HepG2 (cell line): ENCODE results near the gene TTC1. TPM values are rescaled to one million over a fixed set of nuclear protein-coding genes. Genes with fewer than 3 reads are reported as not detected.
A peak's percentile ranks its signal among the peaks of the same experiment; 100 is the strongest.

Source experiments
- ATAC-seq: fragments of 200-7000 bp; cut with Tn5 transposase; 3 replicates; pipeline ENCODE4 v1.9.1; 2020; ENCODE audit warnings: mild to moderate bottlenecking, moderate library complexity
- BruUV-seq: library from RNA; stranded (reverse); fragments of 400-500 nt; replicated peaks from 2 replicates; lab custom pipeline; 2021; lab: Mats Ljungman, UMichigan
- CTCF ChIA-PET: fragments of 300-600 bp; formaldehyde crosslinking; extraction: SDS; loops from one replicate; lab custom pipeline; 2021; ENCODE audit warnings: low total read pairs, inconsistent platforms, low intra/inter-chr PET ratio; lab: Yijun Ruan, JAX
- POLR2A ChIA-PET: fragments of 350-600 bp; sonication (Branson Sonifier 250); formaldehyde crosslinking; loops from one replicate; lab custom pipeline; 2020; ENCODE audit warnings: antibody characterized with exemption, inconsistent platforms; lab: Yijun Ruan, JAX
- DNase-seq: peaks from one replicate; pipeline ENCODE4 v3.0.0-alpha.2; 2015; ENCODE audit warnings: low spot score
- FAIRE-seq: peaks from 3 replicates; lab custom pipeline; 2011; peaks lifted over from hg19 to GRCh38; lab: Jason Lieb, UNC
- H2AFZ ChIP-seq: one replicate; pipeline ENCODE4 v1.6.1; 2011; ENCODE audit warnings: low read length, inconsistent platforms
- H3K27ac ChIP-seq: fragments of 300-600 bp; 3 replicates; pipeline ENCODE4 v1.8.0; 2011; ENCODE audit warnings: mixed run types, mild to moderate bottlenecking, mixed read lengths, low read length, inconsistent platforms; ENCODE audit not compliant: insufficient read depth; ENCODE audit errors: extremely low read length
- H3K27me3 ChIP-seq, 2 experiments: fragments of 200-600 bp in 1 of 2; 2 replicates in 1 of 2; 3 replicates in 1 of 2; pipeline versions ENCODE4 v1.6.0 to v1.8.0; 2011; ENCODE audit warnings: low read length in 2 of 2, mild to moderate bottlenecking in 2 of 2, moderate library complexity in 2 of 2, inconsistent platforms in 1 of 2; ENCODE audit not compliant: insufficient read depth in 2 of 2, control insufficient read depth in 1 of 2
- H3K36me3 ChIP-seq, 2 experiments: fragments of 200-600 bp in 1 of 2; replicated peaks in 1 of 2; 2 replicates in 1 of 2; 3 replicates in 1 of 2; pipeline versions ENCODE4 v1.5.1 to v1.8.0; 2011; ENCODE audit warnings: low read length in 2 of 2, inconsistent platforms in 1 of 2; ENCODE audit not compliant: insufficient read depth in 2 of 2, control insufficient read depth in 1 of 2
- H3K4me1 ChIP-seq: 2 replicates; pipeline ENCODE4 v1.5.1; 2012; ENCODE audit warnings: low read length, inconsistent platforms; ENCODE audit not compliant: insufficient read depth
- H3K4me2 ChIP-seq: 2 replicates; pipeline ENCODE4 v1.6.0; 2011; ENCODE audit warnings: low read depth, low read length, inconsistent platforms
- H3K4me3 ChIP-seq, 3 experiments: fragments of 200-600 bp in 1 of 3; sonication (generic), shearing (Covaris generic) in 1 of 3; replicated peaks in 1 of 3; 2 replicates each; pipeline ENCODE4 v1.5.1; 2011 to 2016; ENCODE audit warnings: low read length in 3 of 3, inconsistent platforms in 2 of 3, low read depth in 2 of 3, mild to moderate bottlenecking in 2 of 3, control low read depth in 1 of 3, mixed read lengths in 1 of 3; ENCODE audit not compliant: insufficient read depth in 1 of 3
- H3K79me2 ChIP-seq: one replicate; pipeline ENCODE4 v1.6.1; 2011; ENCODE audit warnings: low read length, inconsistent platforms; ENCODE audit not compliant: insufficient read depth
- H3K9ac ChIP-seq: 2 replicates; pipeline ENCODE4 v1.6.0; 2011; ENCODE audit warnings: mild to moderate bottlenecking, low read depth, low read length, inconsistent platforms; ENCODE audit not compliant: insufficient read depth
- H3K9me3 ChIP-seq: 2 replicates; pipeline ENCODE4 v1.5.1; 2012; ENCODE audit warnings: mild to moderate bottlenecking, low read length
- H4K20me1 ChIP-seq: 2 replicates; pipeline ENCODE4 v1.6.0; 2011; ENCODE audit warnings: inconsistent platforms, mild to moderate bottlenecking, low read length, moderate library complexity; ENCODE audit not compliant: insufficient read depth
- MAFF ChIP-seq: IDR thresholded peaks from 2 replicates; pipeline ENCODE4 v1.6.1; 2011; ENCODE audit warnings: low read depth, low read length, improper control_type of control experiment
- MAFK ChIP-seq, 2 experiments: IDR thresholded peaks in 1 of 2; conservative IDR thresholded peaks in 1 of 2; 2 replicates each; pipeline ENCODE4 v1.6.1; 2011; ENCODE audit warnings: improper control_type of control experiment in 2 of 2, low read length in 2 of 2
- WIZ ChIP-seq: sonication (generic); formaldehyde crosslinking; IDR thresholded peaks from 2 replicates; pipeline ENCODE4 v1.5.1; 2020; ENCODE audit warnings: mild to moderate bottlenecking, missing genetic modification reagents
- WGBS: methylation state at CpG from one replicate; pipeline ENCODE4 v1.1.6; 2017; ENCODE audit warnings: low lambda C conversion rate; 5-methylcytosine and 5-hydroxymethylcytosine counted together
- in situ Hi-C: cut with HindIII; loops from 2 replicates; pipeline ENCODE4 v1.10.0; 2017; ENCODE audit warnings: low pct_unique_long_range_greater_than_20kb; ENCODE audit not compliant: extremely low pct_ligation_motif_present
- intact Hi-C: fragments of 100-400 bp; cut with micrococcal nuclease; formaldehyde crosslinking; loops from one replicate; pipeline ENCODE4 v1.10.0; 2022; ENCODE audit not compliant: unreplicated experiment
- polyA plus RNA-seq, 8 experiments: library from polyadenylated mRNA; depleted of rRNA in 3 of 8; stranded (reverse) in 7 of 8; unstranded in 1 of 8; fragments of >200 nt; fragmentation: Illumina TruSeq in 4 of 8; extraction: Trizol in 4 of 8; gene quantifications; 2 replicates each; pipeline versions ENCODE4 v1.2.1 to v1.2.3, GENCODE V29; 2011 to 2016; ENCODE audit warnings: low read depth in 4 of 8, missing spikeins in 1 of 8, mixed read lengths in 1 of 8; ENCODE audit not compliant: insufficient read depth in 1 of 8
- total RNA-seq, 5 experiments: library from RNA; depleted of rRNA; stranded (reverse); fragments of >200 nt; fragmentation: Illumina TruSeq; extraction: Trizol; gene quantifications; 2 replicates each; pipeline ENCODE4 v1.2.3, GENCODE V29; 2016; ENCODE audit warnings: low read depth in 1 of 5
- TF ChIP-seq, protein P1 (sequence below): sonication (generic); formaldehyde crosslinking; IDR thresholded peaks from 2 replicates; pipeline ENCODE4 v1.4.0; 2020; ENCODE audit warnings: missing genetic modification reagents
- TF ChIP-seq, protein P2 (sequence below): sonication (generic); formaldehyde crosslinking; IDR thresholded peaks from 2 replicates; pipeline ENCODE4 v1.4.0; 2020; ENCODE audit warnings: mild to moderate bottlenecking, low read depth, missing genetic modification reagents

The TTC1 gene
- total and polyA plus RNA-seq, 2 of the 13 experiments (the other 11 are each of a cell fraction or from before 2014, with no cell fraction given), result 16.1 to 72.1 TPM

DNA sequence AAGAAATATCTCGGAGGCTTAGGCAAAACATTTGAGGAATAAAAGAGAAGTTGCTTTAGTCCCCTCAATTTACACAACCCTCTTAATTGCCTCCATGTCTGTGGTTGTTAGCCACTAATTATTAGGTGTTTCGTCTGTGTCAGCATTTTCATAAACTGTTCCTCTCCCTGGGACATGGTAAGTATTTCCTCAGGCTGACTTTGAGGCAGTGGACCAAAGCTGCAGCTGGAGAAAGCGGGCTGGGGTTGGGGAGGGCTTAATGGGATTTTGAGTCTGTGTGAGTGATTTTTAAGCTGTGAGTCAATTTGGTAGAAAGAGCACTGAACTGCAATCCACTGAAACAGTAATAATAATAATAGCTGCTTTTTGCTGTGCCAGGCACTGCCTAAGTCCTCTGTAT is 13.0 kb upstream of the TTC1 start:
- Histone ChIP-seq H3K4me1 (no peaks in the 10 kb centered on the region), H3K79me2 (no peaks in the 10 kb centered on the region), H2AFZ (no peak overlapping the region), H3K36me3 (no peaks in the 10 kb centered on the region), H3K27ac (no peak overlapping the region), H3K4me2 (no peak overlapping the region), H4K20me1 (no peaks in the 10 kb centered on the region), H3K4me3 (no peak overlapping the region), H3K27me3 (peaks cover 0 to 31% of the 10 kb centered on the region in 2 experiments; a peak in 1 of 5 replicates), H3K9ac (no peak overlapping the region), H3K9me3 (no peaks in the 10 kb centered on the region)
- intact Hi-C loops (no loop called here), in situ Hi-C loops (no loop called here)
- no TSS peak for BruUV-seq
- WGBS, result 0% methylated on average over 3 of the region's 3 CpGs
- no peak for FAIRE-seq
- TF ChIP-seq, protein P1, sequence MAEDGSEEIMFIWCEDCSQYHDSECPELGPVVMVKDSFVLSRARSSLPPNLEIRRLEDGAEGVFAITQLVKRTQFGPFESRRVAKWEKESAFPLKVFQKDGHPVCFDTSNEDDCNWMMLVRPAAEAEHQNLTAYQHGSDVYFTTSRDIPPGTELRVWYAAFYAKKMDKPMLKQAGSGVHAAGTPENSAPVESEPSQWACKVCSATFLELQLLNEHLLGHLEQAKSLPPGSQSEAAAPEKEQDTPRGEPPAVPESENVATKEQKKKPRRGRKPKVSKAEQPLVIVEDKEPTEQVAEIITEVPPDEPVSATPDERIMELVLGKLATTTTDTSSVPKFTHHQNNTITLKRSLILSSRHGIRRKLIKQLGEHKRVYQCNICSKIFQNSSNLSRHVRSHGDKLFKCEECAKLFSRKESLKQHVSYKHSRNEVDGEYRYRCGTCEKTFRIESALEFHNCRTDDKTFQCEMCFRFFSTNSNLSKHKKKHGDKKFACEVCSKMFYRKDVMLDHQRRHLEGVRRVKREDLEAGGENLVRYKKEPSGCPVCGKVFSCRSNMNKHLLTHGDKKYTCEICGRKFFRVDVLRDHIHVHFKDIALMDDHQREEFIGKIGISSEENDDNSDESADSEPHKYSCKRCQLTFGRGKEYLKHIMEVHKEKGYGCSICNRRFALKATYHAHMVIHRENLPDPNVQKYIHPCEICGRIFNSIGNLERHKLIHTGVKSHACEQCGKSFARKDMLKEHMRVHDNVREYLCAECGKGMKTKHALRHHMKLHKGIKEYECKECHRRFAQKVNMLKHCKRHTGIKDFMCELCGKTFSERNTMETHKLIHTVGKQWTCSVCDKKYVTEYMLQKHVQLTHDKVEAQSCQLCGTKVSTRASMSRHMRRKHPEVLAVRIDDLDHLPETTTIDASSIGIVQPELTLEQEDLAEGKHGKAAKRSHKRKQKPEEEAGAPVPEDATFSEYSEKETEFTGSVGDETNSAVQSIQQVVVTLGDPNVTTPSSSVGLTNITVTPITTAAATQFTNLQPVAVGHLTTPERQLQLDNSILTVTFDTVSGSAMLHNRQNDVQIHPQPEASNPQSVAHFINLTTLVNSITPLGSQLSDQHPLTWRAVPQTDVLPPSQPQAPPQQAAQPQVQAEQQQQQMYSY (CRISPR knock-in tag), result no peak
- peak; percentile 85 for TF ChIP-seq MAFF
- peak; percentile 86 to 91 for TF ChIP-seq MAFK (conservative IDR thresholded peaks at IDR 0.05 in 1 of 2, IDR thresholded peaks at IDR 0.05 in 1 of 2; ENCODE audit: low read length in 2 of 2)
- ChIA-PET POLR2A (no interaction called here), CTCF (no interaction called here)
- no peak for DNase-seq
- ATAC-seq, result no peak

DNA sequence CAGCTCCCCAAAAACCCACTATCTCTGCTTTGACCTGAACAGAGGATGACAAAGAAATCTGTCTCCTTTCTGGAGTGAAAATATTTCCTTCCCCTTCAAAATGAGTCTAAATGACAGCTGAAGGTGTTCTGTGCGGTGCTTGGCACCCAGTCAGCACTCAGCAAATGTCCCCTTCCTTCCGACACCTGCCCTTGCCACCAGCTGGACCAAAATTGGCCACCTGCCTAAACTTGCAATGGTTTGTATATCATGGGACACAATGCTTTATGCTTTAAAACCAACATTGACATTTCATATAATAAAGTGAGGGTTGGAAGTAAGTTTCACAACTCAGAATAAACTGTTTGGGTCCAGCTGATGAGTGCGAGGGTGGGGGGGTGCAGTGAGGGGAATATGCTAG is 7.5 kb upstream of the TTC1 start:
- no peak overlapping the region for H3K4me3 ChIP-seq
- ChIA-PET CTCF (no interaction called here), POLR2A (no interaction called here)
- FAIRE-seq (no peak), DNase-seq (no peak), ATAC-seq (no peak)
- H3K79me2 ChIP-seq, result no peaks in the 10 kb centered on the region
- no peak overlapping the region for H3K4me2 ChIP-seq
- no peaks in the 10 kb centered on the region for H3K9me3 ChIP-seq
- in situ Hi-C loops, result no loop called here
- no peak overlapping the region for H3K9ac ChIP-seq
- no TSS peak for BruUV-seq
- H4K20me1 ChIP-seq, result no peaks in the 10 kb centered on the region
- WGBS, result 54% methylated on average over 2 of the region's 3 CpGs
- peaks cover 6% of the 10 kb centered on the region for H3K4me1 ChIP-seq
- no peak for TF ChIP-seq WIZ
- TF ChIP-seq, protein P2, sequence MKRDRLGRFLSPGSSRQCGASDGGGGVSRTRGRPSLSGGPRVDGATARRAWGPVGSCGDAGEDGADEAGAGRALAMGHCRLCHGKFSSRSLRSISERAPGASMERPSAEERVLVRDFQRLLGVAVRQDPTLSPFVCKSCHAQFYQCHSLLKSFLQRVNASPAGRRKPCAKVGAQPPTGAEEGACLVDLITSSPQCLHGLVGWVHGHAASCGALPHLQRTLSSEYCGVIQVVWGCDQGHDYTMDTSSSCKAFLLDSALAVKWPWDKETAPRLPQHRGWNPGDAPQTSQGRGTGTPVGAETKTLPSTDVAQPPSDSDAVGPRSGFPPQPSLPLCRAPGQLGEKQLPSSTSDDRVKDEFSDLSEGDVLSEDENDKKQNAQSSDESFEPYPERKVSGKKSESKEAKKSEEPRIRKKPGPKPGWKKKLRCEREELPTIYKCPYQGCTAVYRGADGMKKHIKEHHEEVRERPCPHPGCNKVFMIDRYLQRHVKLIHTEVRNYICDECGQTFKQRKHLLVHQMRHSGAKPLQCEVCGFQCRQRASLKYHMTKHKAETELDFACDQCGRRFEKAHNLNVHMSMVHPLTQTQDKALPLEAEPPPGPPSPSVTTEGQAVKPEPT (CRISPR knock-in tag), result no peak
- TF ChIP-seq MAFF, result no peak
- intact Hi-C loops, result no loop called here
- H3K27me3 ChIP-seq, result peaks cover 0 to 14% of the 10 kb centered on the region in 2 experiments; a peak in 1 of 5 replicates
- no peak overlapping the region for H3K27ac ChIP-seq
- no peak overlapping the region for H2AFZ ChIP-seq
- H3K36me3 ChIP-seq, result no peaks in the 10 kb centered on the region
